GM21367 (cell line): ENCODE measurements around the gene MPL.

Source experiments
- ATAC-seq: cut with Tn5 transposase; IDR thresholded peaks from one replicate; pipeline ENCODE4 v1.9.1; 2021; ENCODE audit not compliant: unreplicated experiment

MPL gene

GRCh38 chr1:43337588-43337987 lies at the start of gene MPL:
Gene MPL, plus strand, starts transcription at chr1:43337818. Its CDS starts 31 bp downstream, at chr1:43337849.
- ATAC-seq, result no peak

GRCh38 chr1:43288058-43288784 lies 49.4 kb upstream of the MPL start:
- ATAC-seq, result no peak

- ATAC-seq, result no peak
Measured at GRCh38 chr1:43288785-43289706, 48.6 kb upstream of the MPL start.

GRCh38 chr1:43292216-43292615 lies 45.4 kb upstream of the MPL start:
- no peak for ATAC-seq

- no peak for ATAC-seq
Measured at GRCh38 chr1:43292679-43293078, 44.9 kb upstream of the MPL start.

GRCh38 chr1:43293176-43293575 lies 44.4 kb upstream of the MPL start:
- ATAC-seq, result no peak

- ATAC-seq, result no peak
Measured at GRCh38 chr1:43293896-43294760, 43.5 kb upstream of the MPL start.

GRCh38 chr1:43294761-43295160 lies 42.9 kb upstream of the MPL start:
- no peak for ATAC-seq

- no peak for ATAC-seq
Measured at GRCh38 chr1:43296207-43296606, 41.4 kb upstream of the MPL start.

GRCh38 chr1:43298055-43298454 lies 39.6 kb upstream of the MPL start:
- no peak for ATAC-seq

- ATAC-seq, result no peak
Measured at GRCh38 chr1:43299101-43299500, 38.5 kb upstream of the MPL start.

GRCh38 chr1:43300378-43301094 lies 37.1 kb upstream of the MPL start, which contains the start of gene TIE1:
Gene TIE1, plus strand, starts transcription at chr1:43300982. Its CDS starts 90 bp downstream, at chr1:43301072.
- ATAC-seq, result no peak

- ATAC-seq, result no peak
Measured at GRCh38 chr1:43302201-43302600, 35.4 kb upstream of the MPL start.

GRCh38 chr1:43302721-43303470 lies 34.7 kb upstream of the MPL start:
- no peak for ATAC-seq

- ATAC-seq, result no peak
Measured at GRCh38 chr1:43303471-43304313, 33.9 kb upstream of the MPL start.

GRCh38 chr1:43304314-43304681 lies 33.3 kb upstream of the MPL start:
- ATAC-seq, result no peak

GRCh38 chr1:43304771-43305300 lies 32.8 kb upstream of the MPL start:
- no peak for ATAC-seq

- no peak for ATAC-seq
Measured at GRCh38 chr1:43305461-43305860, 32.2 kb upstream of the MPL start.
